Astrocyte (in vitro differentiated cells and primary cell): Measurements from ENCODE around the gene RPL7A.

Experiments
- CTCF ChIP-seq: IDR thresholded peaks from 2 replicates; pipeline ENCODE4 v1.5.1; 2011; ENCODE audit warnings: low read depth, mild to moderate bottlenecking, inconsistent platforms, low read length, moderate library complexity; ENCODE audit not compliant: insufficient read depth
- EZH2 ChIP-seq: IDR thresholded peaks from 2 replicates; pipeline ENCODE4 v1.6.1; 2012; ENCODE audit warnings: mild to moderate bottlenecking, low read length, inconsistent platforms; ENCODE audit not compliant: insufficient read depth

DNA sequence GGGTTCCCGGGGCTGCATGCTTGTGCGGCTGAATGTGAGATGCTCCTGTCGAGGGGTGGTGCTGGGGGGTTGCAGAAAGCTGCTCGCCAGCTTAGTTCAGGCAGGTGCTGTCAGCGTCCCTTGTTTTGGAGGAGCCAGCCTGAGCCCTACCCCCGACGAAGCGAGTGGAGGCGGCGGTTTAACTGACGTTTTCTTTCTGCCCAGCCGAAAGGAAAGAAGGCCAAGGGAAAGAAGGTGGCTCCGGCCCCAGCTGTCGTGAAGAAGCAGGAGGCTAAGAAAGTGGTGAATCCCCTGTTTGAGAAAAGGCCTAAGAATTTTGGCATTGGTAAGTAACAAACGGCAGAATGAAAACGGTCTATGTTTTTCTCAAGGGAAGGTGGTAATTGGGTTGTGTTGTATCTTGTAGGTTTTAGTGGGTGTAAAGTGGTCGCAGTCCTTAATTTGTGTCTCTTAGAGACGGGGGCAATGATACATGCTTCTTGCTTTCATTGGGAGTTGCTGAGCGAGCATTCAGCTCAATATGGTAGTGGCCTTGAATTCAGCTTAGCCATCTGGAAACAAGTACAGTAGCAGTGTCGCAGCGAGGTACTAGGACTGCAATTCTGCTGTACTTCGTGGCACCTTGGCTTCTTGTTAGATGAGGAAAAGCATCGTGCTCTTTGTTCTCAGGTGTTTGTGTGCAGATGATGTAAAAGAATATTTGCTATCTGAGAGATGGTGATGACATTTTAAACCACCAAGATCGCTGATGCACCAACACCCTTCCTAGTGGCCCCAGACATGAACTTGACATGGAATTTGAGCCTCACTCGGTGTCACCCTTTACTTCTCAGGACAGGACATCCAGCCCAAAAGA is 928 bp downstream of the RPL7A start:
- TF ChIP-seq CTCF (no peak), EZH2 (no peak)
